ENCODE results near the gene LAMP2. TPM values are rescaled to one million over a fixed set of nuclear protein-coding genes. Genes with fewer than 3 reads are reported as not detected.

The LAMP2 gene
- total and polyA plus RNA-seq, 2 of the 8 experiments (the other 6 are each of a cell fraction or from before 2014, with no cell fraction given), result 21.2 to 29.9 TPM

DNA sequence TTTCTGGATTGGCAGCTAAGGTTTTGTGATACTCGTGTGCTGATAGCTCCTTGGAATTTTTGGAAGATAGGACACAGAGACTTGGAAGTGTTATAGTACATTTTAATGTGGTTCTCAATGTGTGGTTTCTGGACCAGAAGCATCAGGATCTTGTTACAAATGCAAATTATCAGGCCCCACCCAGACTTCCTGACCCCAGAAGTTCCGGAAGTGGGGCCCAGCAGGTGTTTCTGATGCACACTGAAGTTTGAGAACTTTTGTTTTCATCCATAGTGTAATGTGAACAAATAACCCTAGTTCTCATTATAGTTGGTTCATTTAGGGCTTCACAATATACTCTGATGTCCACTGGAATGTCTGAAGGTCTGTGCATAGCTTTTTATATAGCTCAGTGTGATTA, 49.6 kb downstream of the LAMP2 start:
- FAIRE-seq (no peak), DNase-seq (ENCODE audit: low read depth in 1 of 2, low spot score in 2 of 2) (no peak)
- ChIA-PET CTCF (ENCODE audit: partially characterized antibody) (interaction anchor here (1.4 kb wide), 1 partner anchor 55 kb away, joined by 5 read pairs; no protein-coding TSS in a partner anchor), POLR2A (ENCODE audit: partially characterized antibody) (no interaction called here)
- no peaks in the 10 kb centered on the region for H3K23me2 ChIP-seq (ENCODE audit: low read depth, low read length)
- H3K9ac ChIP-seq (replicated peaks in 1 of 4; ENCODE audit: extremely low read depth in 1 of 4, low read depth in 3 of 4, low read length in 3 of 4), result no peak overlapping the region
- no peak overlapping the region for H3K4me3 ChIP-seq (ENCODE audit: extremely low read depth in 1 of 4, insufficient read depth in 2 of 4, low read depth in 3 of 4, low read length in 4 of 4)
- H3K79me1 ChIP-seq (ENCODE audit: low read depth, low read length), result no peaks in the 10 kb centered on the region
- no peaks in the 10 kb centered on the region for H3K4me1 ChIP-seq (replicated peaks in 1 of 4; ENCODE audit: control insufficient read depth in 3 of 4, insufficient read depth in 4 of 4, low read length in 3 of 4)
- H2BK120ac ChIP-seq (replicated peaks; ENCODE audit: low read depth, low read length), result no peak overlapping the region
- H3K27ac ChIP-seq (ENCODE audit: low read depth, low read length), result no peak overlapping the region
- H3K14ac ChIP-seq (ENCODE audit: insufficient read length), result no peak overlapping the region
- no peak overlapping the region for H3K56ac ChIP-seq (replicated peaks; ENCODE audit: insufficient read length, low read depth, low read length)
- no peaks in the 10 kb centered on the region for H3K9me3 ChIP-seq (ENCODE audit: insufficient read depth in 2 of 2, low read depth in 1 of 2, low read length in 1 of 2)
- H3K23ac ChIP-seq (ENCODE audit: insufficient read length), result no peak overlapping the region
- H4K5ac ChIP-seq (ENCODE audit: insufficient read length, low read depth, low read length), result no peak overlapping the region
- no peak overlapping the region for H4K8ac ChIP-seq (ENCODE audit: extremely low read depth, insufficient read depth, low read length)
- H3K18ac ChIP-seq (ENCODE audit: extremely low read depth, low read length), result no peak overlapping the region
- WGBS, 2 experiments (ENCODE audit: extremely low coverage in 1 of 2, insufficient coverage in 1 of 2, insufficient read length in 1 of 2, insufficient replicate concordance in 2 of 2, low coverage in 1 of 2, low lambda C conversion rate in 2 of 2, missing lambda C conversion rate in 1 of 2), result 89% methylated on average over 2 of the region's 2 CpGs; no CpG with 5 or more reads in 1 of the 2 experiments
- H2BK15ac ChIP-seq (ENCODE audit: low read length), result no peak overlapping the region
- no peak overlapping the region for H4K91ac ChIP-seq (replicated peaks; ENCODE audit: insufficient read length, low read length)
- H3K79me2 ChIP-seq (ENCODE audit: control insufficient read depth in 1 of 2, insufficient read depth in 2 of 2, low read length in 2 of 2), result no peaks in the 10 kb centered on the region
- H3K4me2 ChIP-seq (ENCODE audit: insufficient read depth in 1 of 2, low read depth in 2 of 2, low read length in 2 of 2), result no peak overlapping the region
- no peaks in the 10 kb centered on the region for H3K36me3 ChIP-seq (ENCODE audit: control insufficient read depth in 2 of 4, insufficient read depth in 4 of 4, low read length in 3 of 4)
- no peak overlapping the region for H3K4ac ChIP-seq (replicated peaks; ENCODE audit: insufficient read length, low read depth, low read length)
- H2BK12ac ChIP-seq (ENCODE audit: low read depth, low read length), result no peak overlapping the region
- H4K20me1 ChIP-seq (replicated peaks in 1 of 2; ENCODE audit: control insufficient read depth in 1 of 2, insufficient read depth in 2 of 2, low read length in 2 of 2), result no peaks in the 10 kb centered on the region
- no peak overlapping the region for H2AFZ ChIP-seq (ENCODE audit: low read length)
- H2BK20ac ChIP-seq (ENCODE audit: low read length), result no peak overlapping the region
- H2AK5ac ChIP-seq (ENCODE audit: low read depth, low read length), result no peak overlapping the region
- no peak overlapping the region for H2BK5ac ChIP-seq (ENCODE audit: low read depth, low read length)
- H3K27me3 ChIP-seq (replicated peaks in 1 of 4; ENCODE audit: control insufficient read depth in 3 of 4, extremely low read depth in 1 of 4, insufficient read depth in 3 of 4, low read length in 3 of 4), result no peaks in the 10 kb centered on the region
- TF ChIP-seq HDAC2 (IDR thresholded peaks at IDR 0.05; ENCODE audit: borderline replicate concordance in 1 of 2, low read depth in 2 of 2, low read length in 2 of 2), result no peak
- no peak for TF ChIP-seq RNF2 (IDR thresholded peaks at IDR 0.05; ENCODE audit: borderline replicate concordance, low read depth, low read length, missing control alignments, poor library complexity, severe bottlenecking)
- no peak for TF ChIP-seq ATF2 (IDR thresholded peaks at IDR 0.05; ENCODE audit: low read length)
- TF ChIP-seq RXRA (IDR thresholded peaks at IDR 0.05; ENCODE audit: insufficient read depth, low read depth, low read length), result no peak
- no peak for TF ChIP-seq SUZ12 (IDR thresholded peaks at IDR 0.05; ENCODE audit: low read length)
- TF ChIP-seq SP1 (IDR thresholded peaks at IDR 0.05; ENCODE audit: low read depth, low read length), result no peak
- TF ChIP-seq SP4 (IDR thresholded peaks at IDR 0.05; ENCODE audit: low read length), result no peak
- TF ChIP-seq POU5F1 (IDR thresholded peaks at IDR 0.05; ENCODE audit: low read depth, low read length), result no peak
- TF ChIP-seq SP2 (IDR thresholded peaks at IDR 0.05; ENCODE audit: low read length), result no peak
- TF ChIP-seq CTBP2 (IDR thresholded peaks at IDR 0.05; ENCODE audit: borderline replicate concordance, insufficient read depth, insufficient read length, low read length), result no peak
- no peak for TF ChIP-seq TAF1 (IDR thresholded peaks at IDR 0.05; ENCODE audit: low read depth, low read length)
- TF ChIP-seq MAFK (IDR thresholded peaks at IDR 0.05; ENCODE audit: low read depth, low read length), result no peak
- no peak for TF ChIP-seq SIRT6 (IDR thresholded peaks at IDR 0.05; ENCODE audit: low read length)
